ENCODE results near the gene DSG2.
"Not testable (repeated sequence)": the region's sequence is repeated elsewhere in the genome, so short reads cannot be mapped to it uniquely, and the experiment has no call there.

DSG2 gene

GRCh38 chr18:31490833-31491232 is 7.1 kb upstream of the DSG2 start:
- no peak overlapping the region for H3K4me3 ChIP-seq (ENCODE audit: low read depth, low read length)
- TF ChIP-seq CTCF (IDR thresholded peaks at IDR 0.05; ENCODE audit: insufficient read depth, low read depth, low read length, missing control alignments), result no peak
- DNase-seq (ENCODE audit: low read depth), result no peak

GRCh38 chr18:31491586-31491985 is 6.4 kb upstream of the DSG2 start:
- no peak overlapping the region for H3K4me3 ChIP-seq (ENCODE audit: low read depth, low read length)
- no peak for DNase-seq (ENCODE audit: low read depth)
- TF ChIP-seq CTCF (IDR thresholded peaks at IDR 0.05; ENCODE audit: insufficient read depth, low read depth, low read length, missing control alignments), result no peak

GRCh38 chr18:31492671-31493070 is 5.3 kb upstream of the DSG2 start:
- H3K4me3 ChIP-seq (ENCODE audit: low read depth, low read length), result no peak overlapping the region
- TF ChIP-seq CTCF (IDR thresholded peaks at IDR 0.05; ENCODE audit: insufficient read depth, low read depth, low read length, missing control alignments), result no peak
- no peak for DNase-seq (ENCODE audit: low read depth)

- TF ChIP-seq CTCF (IDR thresholded peaks at IDR 0.05; ENCODE audit: insufficient read depth, low read depth, low read length, missing control alignments), result no peak
- DNase-seq (ENCODE audit: low read depth), result peak; percentile 55
- no peak overlapping the region for H3K4me3 ChIP-seq (ENCODE audit: low read depth, low read length)
These were observed 4.8 kb upstream of the DSG2 start for GRCh38 chr18:31493171-31493570.

GRCh38 chr18:31493941-31494340 is 4.0 kb upstream of the DSG2 start:
- no peak overlapping the region for H3K4me3 ChIP-seq (ENCODE audit: low read depth, low read length)
- no peak for TF ChIP-seq CTCF (IDR thresholded peaks at IDR 0.05; ENCODE audit: insufficient read depth, low read depth, low read length, missing control alignments)

GRCh38 chr18:31494705-31495244 is 3.2 kb upstream of the DSG2 start:
- not testable (repeated sequence) for DNase-seq (ENCODE audit: low read depth); H3K4me3 ChIP-seq (ENCODE audit: low read depth, low read length)

More at GRCh38 chr18:31493941-31494340, 4.0 kb upstream of the DSG2 start:
- DNase-seq (ENCODE audit: low read depth), result no peak

- DNase-seq (ENCODE audit: low read depth), result no peak
- peak overlapping the region; percentile 99 for H3K4me3 ChIP-seq (ENCODE audit: low read depth, low read length)
- TF ChIP-seq CTCF (IDR thresholded peaks at IDR 0.05; ENCODE audit: insufficient read depth, low read depth, low read length, missing control alignments), result no peak
These were observed 557 bp upstream of the DSG2 start for GRCh38 chr18:31497404-31497835.

Measured in GM12865 (cell line).